Fibroblast of lung (primary cell): Measurements from ENCODE around the gene CYYR1. TPM values are rescaled to one million over a fixed set of nuclear protein-coding genes. Genes with fewer than 3 reads are reported as not detected.

ENCODE experiments used
- DNase-seq, 2 donors: peaks; one replicate each; pipeline versions ENCODE4 v3.0.0 to v3.0.0-alpha.2; 2010; ENCODE audit warnings: low read depth in 2 of 2
- H2AFZ ChIP-seq: 2 replicates; pipeline ENCODE4 v1.5.1; 2012; ENCODE audit warnings: low read length, control low read depth, inconsistent platforms
- H3K27ac ChIP-seq: 2 replicates; pipeline ENCODE4 v1.5.1; 2011; ENCODE audit warnings: low read length, control low read depth; ENCODE audit not compliant: insufficient read depth
- H3K27me3 ChIP-seq: 2 replicates; pipeline ENCODE4 v1.5.1; 2011; ENCODE audit warnings: mild to moderate bottlenecking, low read length; ENCODE audit not compliant: control insufficient read depth, insufficient read depth
- H3K36me3 ChIP-seq: 2 replicates; pipeline ENCODE4 v1.5.1; 2011; ENCODE audit warnings: low read length; ENCODE audit not compliant: control insufficient read depth, insufficient read depth
- H3K4me1 ChIP-seq: 2 replicates; pipeline ENCODE4 v1.5.1; 2011; ENCODE audit warnings: low read length; ENCODE audit not compliant: control insufficient read depth, insufficient read depth; ENCODE audit errors: extremely low read depth
- H3K4me2 ChIP-seq: 2 replicates; pipeline ENCODE4 v1.5.1; 2011; ENCODE audit warnings: low read length, control low read depth; ENCODE audit not compliant: insufficient read depth; ENCODE audit errors: extremely low read depth
- H3K4me3 ChIP-seq, 4 experiments: fragments of 200-600 bp in 1 of 4; sonication (generic) in 1 of 4; replicated peaks in 1 of 4; 2 replicates each; pipeline ENCODE4 v1.5.1; 2011 to 2016; ENCODE audit warnings: low read length in 4 of 4, low read depth in 3 of 4, mild to moderate bottlenecking in 3 of 4, control low read depth in 2 of 4, inconsistent platforms in 1 of 4, mixed read lengths in 1 of 4; ENCODE audit not compliant: insufficient read depth in 1 of 4; ENCODE audit errors: control extremely low read depth in 1 of 4
- H3K79me2 ChIP-seq: 2 replicates; pipeline ENCODE4 v1.5.1; 2012; ENCODE audit warnings: mild to moderate bottlenecking, low read length, inconsistent platforms; ENCODE audit not compliant: control insufficient read depth, insufficient read depth
- H3K9ac ChIP-seq: 2 replicates; pipeline ENCODE4 v1.5.1; 2011; ENCODE audit warnings: mild to moderate bottlenecking, low read length, control low read depth; ENCODE audit not compliant: insufficient read depth
- H3K9me3 ChIP-seq: 2 replicates; pipeline ENCODE4 v1.5.1; 2012; ENCODE audit warnings: low read depth, low read length; ENCODE audit not compliant: control insufficient read depth, insufficient read depth
- H4K20me1 ChIP-seq: 2 replicates; pipeline ENCODE4 v1.5.1; 2011; ENCODE audit warnings: low read length; ENCODE audit not compliant: control insufficient read depth, insufficient read depth; ENCODE audit errors: extremely low read depth
- EZH2 ChIP-seq: IDR thresholded peaks from 2 replicates; pipeline ENCODE4 v1.5.1; 2012; ENCODE audit warnings: low read length, control low read depth, mild to moderate bottlenecking; ENCODE audit errors: missing control alignments
- polyA plus RNA-seq, 2 donors: library from polyadenylated mRNA; depleted of rRNA in 1 of 2; stranded (reverse) in 1 of 2; unstranded in 1 of 2; fragments of >200 nt; gene quantifications; 2 replicates each; pipeline ENCODE4 v1.2.1, GENCODE V29; 2011 to 2012; ENCODE audit warnings: missing spikeins in 1 of 2
- total RNA-seq: library from RNA; depleted of rRNA; stranded (reverse); fragments of >200 nt; gene quantifications from 2 replicates; pipeline ENCODE4 v1.2.1, GENCODE V29; 2014
- TF ChIP-seq, protein P1 (sequence below), 2 donors: IDR thresholded peaks in 1 of 2; conservative IDR thresholded peaks in 1 of 2; 1 replicate in 1 of 2; 2 replicates in 1 of 2; pipeline ENCODE4 v1.5.1; 2011 to 2012; ENCODE audit warnings: low read length in 2 of 2, control low read depth in 1 of 2, inconsistent platforms in 1 of 2, low read depth in 1 of 2, mild to moderate bottlenecking in 1 of 2

The CYYR1 gene
- total and polyA plus RNA-seq, 2 donors (not counting 1 experiment from before 2014, with no cell fraction given), result 0.17 TPM; not detected in 1

DNA sequence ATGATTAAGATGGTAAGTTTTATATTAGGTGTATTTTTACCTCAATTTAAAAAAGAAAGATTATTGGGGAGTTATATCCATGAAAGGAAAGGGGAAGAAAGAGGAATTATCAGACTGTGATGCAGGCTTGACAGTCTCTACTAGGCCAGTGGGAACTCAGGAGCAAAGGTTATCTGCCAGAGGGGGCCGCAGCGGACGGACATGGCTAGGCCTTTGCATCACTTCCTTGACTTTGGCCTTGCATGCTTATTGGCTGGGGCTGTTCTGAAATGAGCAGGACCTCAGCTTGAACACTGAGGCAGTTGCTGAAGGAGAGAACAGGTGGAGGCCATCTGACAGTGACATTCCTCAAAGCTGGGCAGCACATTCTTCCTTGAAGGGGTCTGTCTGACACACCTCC lies 150.9 kb downstream of the CYYR1 start:
- TF ChIP-seq, protein P1, sequence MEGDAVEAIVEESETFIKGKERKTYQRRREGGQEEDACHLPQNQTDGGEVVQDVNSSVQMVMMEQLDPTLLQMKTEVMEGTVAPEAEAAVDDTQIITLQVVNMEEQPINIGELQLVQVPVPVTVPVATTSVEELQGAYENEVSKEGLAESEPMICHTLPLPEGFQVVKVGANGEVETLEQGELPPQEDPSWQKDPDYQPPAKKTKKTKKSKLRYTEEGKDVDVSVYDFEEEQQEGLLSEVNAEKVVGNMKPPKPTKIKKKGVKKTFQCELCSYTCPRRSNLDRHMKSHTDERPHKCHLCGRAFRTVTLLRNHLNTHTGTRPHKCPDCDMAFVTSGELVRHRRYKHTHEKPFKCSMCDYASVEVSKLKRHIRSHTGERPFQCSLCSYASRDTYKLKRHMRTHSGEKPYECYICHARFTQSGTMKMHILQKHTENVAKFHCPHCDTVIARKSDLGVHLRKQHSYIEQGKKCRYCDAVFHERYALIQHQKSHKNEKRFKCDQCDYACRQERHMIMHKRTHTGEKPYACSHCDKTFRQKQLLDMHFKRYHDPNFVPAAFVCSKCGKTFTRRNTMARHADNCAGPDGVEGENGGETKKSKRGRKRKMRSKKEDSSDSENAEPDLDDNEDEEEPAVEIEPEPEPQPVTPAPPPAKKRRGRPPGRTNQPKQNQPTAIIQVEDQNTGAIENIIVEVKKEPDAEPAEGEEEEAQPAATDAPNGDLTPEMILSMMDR (conservative IDR thresholded peaks at IDR 0.05 in 1 of 2, IDR thresholded peaks at IDR 0.05 in 1 of 2; ENCODE audit: low read depth in 1 of 2, low read length in 2 of 2), result no peak
- TF ChIP-seq EZH2, result no peak
- H3K36me3 ChIP-seq, result no peaks in the 10 kb centered on the region
- no peak overlapping the region for H3K27ac ChIP-seq
- H3K4me2 ChIP-seq, result no peak overlapping the region
- H3K4me3 ChIP-seq, result no peak overlapping the region
- no peaks in the 10 kb centered on the region for H4K20me1 ChIP-seq
- no peak for DNase-seq
- H3K79me2 ChIP-seq, result no peaks in the 10 kb centered on the region
- no peaks in the 10 kb centered on the region for H3K27me3 ChIP-seq
- H3K4me1 ChIP-seq, result no peaks in the 10 kb centered on the region
- no peaks in the 10 kb centered on the region for H3K9me3 ChIP-seq
- H3K9ac ChIP-seq, result no peak overlapping the region
- no peak overlapping the region for H2AFZ ChIP-seq

DNA sequence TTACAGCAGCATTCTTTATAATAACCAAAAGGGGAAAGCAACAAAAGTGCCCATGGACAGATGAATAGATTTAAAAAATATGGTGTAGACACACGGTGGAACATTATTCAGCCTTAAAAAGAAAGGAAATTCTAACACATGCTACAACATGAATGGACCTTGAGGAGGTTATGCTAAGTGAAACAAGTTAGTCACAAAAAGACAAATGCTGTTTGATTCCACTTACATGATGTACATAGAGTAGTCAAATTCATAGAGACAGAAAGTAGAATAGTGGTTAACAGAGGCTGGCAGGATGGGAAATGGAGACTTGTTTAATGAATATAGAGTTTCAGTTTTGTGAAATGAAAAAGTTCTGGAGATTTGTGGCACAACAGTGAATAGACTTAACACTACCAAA lies 151.4 kb downstream of the CYYR1 start:
- DNase-seq, result no peak
- Histone ChIP-seq H4K20me1 (no peaks in the 10 kb centered on the region), H3K4me1 (no peaks in the 10 kb centered on the region), H3K9me3 (no peaks in the 10 kb centered on the region), H3K36me3 (no peaks in the 10 kb centered on the region), H3K4me2 (no peak overlapping the region), H3K79me2 (no peaks in the 10 kb centered on the region), H3K27me3 (no peaks in the 10 kb centered on the region), H3K9ac (no peak overlapping the region), H2AFZ (no peak overlapping the region), H3K27ac (no peak overlapping the region), H3K4me3 (no peak overlapping the region)
- TF ChIP-seq, protein P1 (conservative IDR thresholded peaks at IDR 0.05 in 1 of 2, IDR thresholded peaks at IDR 0.05 in 1 of 2; ENCODE audit: low read depth in 1 of 2, low read length in 2 of 2), result no peak
- no peak for TF ChIP-seq EZH2
